IPS-18a (cell line): Measurements from ENCODE around the gene IL2.

Source experiments
- H3K27ac ChIP-seq: one replicate; pipeline ENCODE4 v1.5.1; 2013; ENCODE audit warnings: low read length
- H3K27me3 ChIP-seq: one replicate; pipeline ENCODE4 v1.6.1; 2013; ENCODE audit warnings: mild to moderate bottlenecking, low read length; ENCODE audit not compliant: control insufficient read depth, insufficient read depth
- H3K36me3 ChIP-seq: one replicate; pipeline ENCODE4 v1.6.1; 2013; ENCODE audit warnings: low read depth, low read length; ENCODE audit not compliant: control insufficient read depth
- H3K4me1 ChIP-seq: one replicate; pipeline ENCODE4 v1.6.1; 2013; ENCODE audit warnings: low read depth, low read length; ENCODE audit not compliant: control insufficient read depth
- H3K4me3 ChIP-seq: one replicate; pipeline ENCODE4 v1.5.1; 2013; ENCODE audit warnings: low read length
- H3K9ac ChIP-seq: one replicate; pipeline ENCODE4 v1.6.1; 2013; ENCODE audit warnings: mild to moderate bottlenecking, low read length, moderate library complexity
- H3K9me3 ChIP-seq: one replicate; pipeline ENCODE4 v1.6.1; 2013; ENCODE audit warnings: low read depth, low read length; ENCODE audit not compliant: control insufficient read depth

Gene IL2

DNA sequence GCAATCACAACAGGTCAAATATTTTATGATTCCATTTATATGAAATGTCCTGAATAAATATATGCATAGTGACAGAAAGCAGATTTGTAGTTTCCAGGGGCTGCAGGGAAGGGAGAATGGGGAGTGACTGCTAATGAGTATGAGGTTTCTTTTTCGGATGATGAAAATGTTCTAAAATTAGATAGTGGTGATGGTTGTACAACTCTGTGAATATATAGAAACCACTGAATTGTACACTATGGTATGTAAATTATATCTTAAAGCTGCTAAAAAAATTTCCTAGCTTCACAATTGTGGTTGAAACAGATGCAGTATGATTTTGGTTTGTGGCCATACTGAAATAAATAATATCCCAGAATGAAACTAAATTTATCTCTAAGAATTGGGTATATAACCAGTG, 12.9 kb upstream of the IL2 start:
- Histone ChIP-seq H3K27me3 (no peaks in the 10 kb centered on the region), H3K9me3 (peaks cover 6% of the 10 kb centered on the region)

DNA sequence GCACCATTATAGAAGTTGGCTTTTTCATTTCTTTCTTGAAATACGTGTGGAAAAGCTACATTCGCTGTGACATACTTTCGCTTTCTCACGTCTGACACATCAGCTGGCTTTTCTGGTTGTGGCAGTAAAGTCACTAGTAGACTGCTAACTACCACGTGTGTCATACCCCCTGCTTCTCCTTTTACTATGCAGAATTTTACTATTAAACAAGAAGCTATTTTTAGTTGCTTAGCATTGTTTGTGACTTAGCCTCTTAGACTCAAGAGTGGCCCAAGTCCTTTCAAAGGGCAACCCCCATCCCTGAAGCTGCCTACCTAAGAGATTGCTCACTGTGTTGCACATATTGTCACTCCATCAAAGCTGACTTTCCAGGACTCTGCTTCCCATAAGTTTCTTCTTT, 2.1 kb upstream of the IL2 start:
- Histone ChIP-seq H3K9ac (no peak overlapping the region), H3K9me3 (no peaks in the 10 kb centered on the region), H3K4me3 (no peak overlapping the region), H3K27ac (no peak overlapping the region), H3K36me3 (no peaks in the 10 kb centered on the region), H3K27me3 (no peaks in the 10 kb centered on the region), H3K4me1 (no peaks in the 10 kb centered on the region)

More for the DNA sequence above, 12.9 kb upstream of the IL2 start:
- Histone ChIP-seq H3K9ac (no peak overlapping the region), H3K27ac (no peak overlapping the region), H3K36me3 (no peaks in the 10 kb centered on the region), H3K4me1 (no peaks in the 10 kb centered on the region), H3K4me3 (no peak overlapping the region)

DNA sequence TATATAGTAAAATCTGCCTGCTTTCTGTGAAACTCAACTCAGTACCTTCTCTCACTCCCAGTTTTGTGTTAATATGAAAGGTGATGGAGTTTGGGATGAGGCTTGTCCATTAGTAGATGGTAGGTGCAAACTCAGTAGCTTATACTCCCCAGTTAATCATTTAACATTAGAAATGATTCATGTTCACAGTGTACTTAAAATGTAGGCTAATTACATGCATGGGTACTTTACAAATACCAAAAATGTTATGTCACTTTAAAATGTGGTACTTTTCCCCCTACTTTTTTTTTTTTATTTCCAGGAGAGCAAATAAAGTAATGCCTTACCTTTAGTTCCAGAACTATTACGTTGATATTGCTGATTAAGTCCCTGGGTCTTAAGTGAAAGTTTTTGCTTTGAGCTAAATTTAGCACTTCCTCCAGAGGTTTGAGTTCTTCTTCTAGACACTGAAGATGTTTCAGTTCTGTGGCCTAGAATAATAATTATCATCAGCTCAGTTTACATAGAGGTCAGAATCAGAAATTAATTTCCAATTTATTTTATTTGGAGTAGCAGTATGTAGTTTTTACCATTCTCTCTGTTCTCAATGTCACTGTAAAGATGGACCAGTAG, 3.0 kb downstream of the IL2 start:
- H3K4me3 ChIP-seq: no peak overlapping the region
- no peaks in the 10 kb centered on the region for H3K36me3 ChIP-seq
- H3K27ac ChIP-seq: no peak overlapping the region
- H3K27me3 ChIP-seq: no peaks in the 10 kb centered on the region
- no peaks in the 10 kb centered on the region for H3K9me3 ChIP-seq
- H3K4me1 ChIP-seq: no peaks in the 10 kb centered on the region
- no peak overlapping the region for H3K9ac ChIP-seq

DNA sequence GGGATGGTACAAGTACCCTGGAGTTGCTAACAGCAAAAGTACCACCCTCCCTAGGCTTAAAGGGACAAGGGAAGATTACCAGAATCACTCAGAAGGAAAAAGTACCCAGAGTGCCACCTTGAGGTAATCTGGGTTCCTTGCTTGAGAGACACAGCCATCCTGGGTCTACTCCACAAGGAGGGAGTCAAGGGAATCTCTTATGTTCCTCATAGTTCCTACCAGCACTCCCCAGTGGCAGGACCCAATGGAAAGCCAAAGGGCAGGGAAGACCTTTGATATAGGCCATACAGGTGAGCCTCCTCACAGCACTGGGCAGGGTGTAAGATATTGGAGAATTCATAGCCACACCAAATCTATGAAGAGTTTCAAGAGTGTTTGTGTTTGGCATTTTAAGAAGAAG, 5.7 kb downstream of the IL2 start:
- no peaks in the 10 kb centered on the region for H3K4me1 ChIP-seq
- no peak overlapping the region for H3K9ac ChIP-seq
- H3K27me3 ChIP-seq: no peaks in the 10 kb centered on the region
- H3K9me3 ChIP-seq: no peaks in the 10 kb centered on the region
- H3K36me3 ChIP-seq: no peaks in the 10 kb centered on the region
- H3K27ac ChIP-seq: no peak overlapping the region
- no peak overlapping the region for H3K4me3 ChIP-seq

GRCh38 chr4:122434285-122434684, 22.2 kb downstream of the IL2 start:
- H3K27ac ChIP-seq: no peak overlapping the region
- no peak overlapping the region for H3K4me3 ChIP-seq
- no peaks in the 10 kb centered on the region for H3K27me3 ChIP-seq
- no peaks in the 10 kb centered on the region for H3K4me1 ChIP-seq
- no peaks in the 10 kb centered on the region for H3K36me3 ChIP-seq
- H3K9ac ChIP-seq: no peak overlapping the region
- H3K9me3 ChIP-seq: no peaks in the 10 kb centered on the region

DNA sequence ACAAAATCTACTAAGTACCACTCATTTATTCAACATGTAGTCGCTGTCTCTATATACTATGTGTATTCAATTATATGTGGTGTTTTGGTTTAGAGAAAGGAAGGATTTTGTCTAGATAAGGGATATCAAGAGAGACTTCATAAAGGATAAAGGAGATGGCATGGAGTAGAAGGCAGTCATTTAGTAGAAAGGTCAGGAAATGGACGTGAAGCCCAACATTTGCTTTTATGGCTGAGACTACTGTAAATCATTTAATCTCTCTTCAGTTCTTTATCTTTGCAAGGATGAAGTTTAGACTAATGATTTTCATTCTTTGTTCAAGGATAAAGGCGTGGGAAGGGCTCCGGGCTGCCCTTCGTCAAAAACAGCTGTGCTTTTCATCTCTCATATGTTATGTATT, 25.2 kb downstream of the IL2 start:
- H3K27ac ChIP-seq: no peak overlapping the region
- H3K27me3 ChIP-seq: no peaks in the 10 kb centered on the region
- no peaks in the 10 kb centered on the region for H3K9me3 ChIP-seq
- H3K4me3 ChIP-seq: no peak overlapping the region
- H3K4me1 ChIP-seq: no peaks in the 10 kb centered on the region
- no peak overlapping the region for H3K9ac ChIP-seq
- H3K36me3 ChIP-seq: no peaks in the 10 kb centered on the region

- Histone ChIP-seq H3K4me3 (no peak overlapping the region), H3K36me3 (no peaks in the 10 kb centered on the region), H3K9me3 (no peaks in the 10 kb centered on the region), H3K4me1 (no peaks in the 10 kb centered on the region), H3K27ac (no peak overlapping the region), H3K27me3 (no peaks in the 10 kb centered on the region), H3K9ac (no peak overlapping the region)
These were observed 33.3 kb downstream of the IL2 start for GRCh38 chr4:122423246-122423645.

- Histone ChIP-seq H3K27ac (no peak overlapping the region), H3K4me1 (no peaks in the 10 kb centered on the region), H3K27me3 (no peaks in the 10 kb centered on the region), H3K36me3 (no peaks in the 10 kb centered on the region), H3K4me3 (no peak overlapping the region), H3K9ac (no peak overlapping the region), H3K9me3 (no peaks in the 10 kb centered on the region)
These were observed 44.0 kb downstream of the IL2 start for GRCh38 chr4:122412547-122412946.

- H3K9me3 ChIP-seq: no peaks in the 10 kb centered on the region
- no peaks in the 10 kb centered on the region for H3K27me3 ChIP-seq
- H3K4me3 ChIP-seq: no peak overlapping the region
- no peak overlapping the region for H3K27ac ChIP-seq
- H3K9ac ChIP-seq: no peak overlapping the region
- H3K36me3 ChIP-seq: no peaks in the 10 kb centered on the region
- H3K4me1 ChIP-seq: no peaks in the 10 kb centered on the region
These were observed 52.7 kb downstream of the IL2 start for GRCh38 chr4:122403861-122404260.
